Cardiac fibroblast (primary cell): ENCODE data around the gene GATA2.

Experiments used
- DNase-seq, 2 donors: peaks; one replicate each; pipeline versions ENCODE4 v3.0.0 to v3.0.0-alpha.2; 2010; ENCODE audit warnings: low read depth in 2 of 2
- H3K4me3 ChIP-seq, 2 donors: replicated peaks in 1 of 2; 1 replicate in 1 of 2; 2 replicates in 1 of 2; pipeline ENCODE4 v1.5.1; 2011; ENCODE audit warnings: low read depth in 2 of 2, low read length in 2 of 2, mild to moderate bottlenecking in 2 of 2, moderate library complexity in 1 of 2
- TF ChIP-seq, protein P1 (sequence below): IDR thresholded peaks from one replicate; pipeline ENCODE4 v1.5.1; 2011; ENCODE audit warnings: low read depth, mild to moderate bottlenecking, low read length, inconsistent platforms

Gene GATA2

DNA sequence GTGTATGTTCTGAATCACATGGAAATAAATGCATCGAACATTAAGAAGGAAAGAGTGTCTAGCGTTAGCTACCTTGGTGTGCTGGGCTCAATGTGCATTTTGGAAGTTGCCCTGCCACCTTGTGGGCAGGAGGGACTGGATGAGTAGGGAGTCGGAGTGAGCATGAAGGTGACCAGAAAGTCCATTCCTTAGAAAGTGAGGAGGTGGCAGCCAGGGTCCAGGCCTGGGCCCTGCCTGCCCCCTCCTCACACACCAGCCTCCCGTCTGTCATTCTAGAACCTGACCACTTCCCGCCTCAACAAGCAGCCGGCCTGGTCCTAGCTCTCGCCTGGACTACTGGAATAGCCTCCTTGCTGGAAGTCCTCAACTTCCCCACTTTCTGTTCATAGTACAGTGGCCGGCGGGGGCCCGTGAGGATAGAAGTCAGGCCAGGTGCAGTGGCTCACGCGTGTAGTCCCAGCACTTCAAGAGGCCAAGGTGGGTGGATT is 10.2 kb upstream of the GATA2 start:
- DNase-seq = no peak
- TF ChIP-seq, protein P1, sequence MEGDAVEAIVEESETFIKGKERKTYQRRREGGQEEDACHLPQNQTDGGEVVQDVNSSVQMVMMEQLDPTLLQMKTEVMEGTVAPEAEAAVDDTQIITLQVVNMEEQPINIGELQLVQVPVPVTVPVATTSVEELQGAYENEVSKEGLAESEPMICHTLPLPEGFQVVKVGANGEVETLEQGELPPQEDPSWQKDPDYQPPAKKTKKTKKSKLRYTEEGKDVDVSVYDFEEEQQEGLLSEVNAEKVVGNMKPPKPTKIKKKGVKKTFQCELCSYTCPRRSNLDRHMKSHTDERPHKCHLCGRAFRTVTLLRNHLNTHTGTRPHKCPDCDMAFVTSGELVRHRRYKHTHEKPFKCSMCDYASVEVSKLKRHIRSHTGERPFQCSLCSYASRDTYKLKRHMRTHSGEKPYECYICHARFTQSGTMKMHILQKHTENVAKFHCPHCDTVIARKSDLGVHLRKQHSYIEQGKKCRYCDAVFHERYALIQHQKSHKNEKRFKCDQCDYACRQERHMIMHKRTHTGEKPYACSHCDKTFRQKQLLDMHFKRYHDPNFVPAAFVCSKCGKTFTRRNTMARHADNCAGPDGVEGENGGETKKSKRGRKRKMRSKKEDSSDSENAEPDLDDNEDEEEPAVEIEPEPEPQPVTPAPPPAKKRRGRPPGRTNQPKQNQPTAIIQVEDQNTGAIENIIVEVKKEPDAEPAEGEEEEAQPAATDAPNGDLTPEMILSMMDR = peak; percentile 14
- H3K4me3 ChIP-seq = no peak overlapping the region

DNA sequence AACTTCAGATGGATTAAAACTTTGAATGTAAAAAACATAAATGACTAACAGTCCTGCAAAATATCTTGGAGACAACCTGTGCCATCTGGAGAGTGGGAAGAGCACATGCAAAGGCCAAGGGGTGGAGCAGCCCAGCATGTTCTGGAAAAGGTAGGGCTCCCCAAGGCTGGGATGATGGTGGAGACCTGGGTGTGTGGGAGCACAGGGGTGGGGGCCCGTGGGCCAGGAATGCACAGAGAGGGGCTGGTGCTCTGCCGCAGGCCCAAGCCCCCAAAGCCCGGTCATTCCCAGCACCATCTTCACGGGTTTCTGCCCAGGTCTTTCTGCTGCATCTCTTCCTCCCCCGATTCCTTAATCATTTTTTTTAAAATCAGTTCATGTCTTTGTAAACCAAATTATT is 9.7 kb upstream of the GATA2 start:
- TF ChIP-seq, protein P1 = no peak
- H3K4me3 ChIP-seq = no peak overlapping the region
- DNase-seq = no peak

GRCh38 chr3:128501431-128501830 is 8.4 kb upstream of the GATA2 start:
- TF ChIP-seq, protein P1 = no peak
- no peak overlapping the region for H3K4me3 ChIP-seq
- DNase-seq = no peak

DNA sequence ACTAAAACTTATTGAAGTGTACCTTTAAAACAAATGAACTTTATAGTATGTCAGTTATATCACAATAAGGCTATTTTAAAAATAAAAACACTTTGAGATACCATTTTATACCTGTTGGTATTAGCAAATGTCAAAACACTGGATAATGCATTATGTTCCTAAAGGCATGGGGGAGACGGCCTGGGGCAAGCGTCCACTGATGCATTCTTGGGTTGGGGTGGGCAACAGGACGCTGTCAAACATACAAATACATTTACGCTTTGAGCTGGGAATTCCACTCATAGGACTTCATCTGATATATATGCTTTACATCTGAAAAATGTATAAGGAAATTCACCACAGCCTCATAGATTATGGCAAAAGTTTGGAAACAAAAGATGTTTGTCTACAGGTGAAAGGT is 7.6 kb upstream of the GATA2 start:
- DNase-seq = no peak

GRCh38 chr3:128499724-128500275 is 6.8 kb upstream of the GATA2 start:
- TF ChIP-seq, protein P1 = no peak
- peak in 1 of 2 donors; percentile 59 for DNase-seq
- no peak overlapping the region for H3K4me3 ChIP-seq

More for the DNA sequence above, 7.6 kb upstream of the GATA2 start:
- no peak overlapping the region for H3K4me3 ChIP-seq
- TF ChIP-seq, protein P1 = no peak

- TF ChIP-seq, protein P1 = no peak
- H3K4me3 ChIP-seq = no peak overlapping the region
- DNase-seq = no peak
Measured at GRCh38 chr3:128498901-128499530, 6.0 kb upstream of the GATA2 start.

DNA sequence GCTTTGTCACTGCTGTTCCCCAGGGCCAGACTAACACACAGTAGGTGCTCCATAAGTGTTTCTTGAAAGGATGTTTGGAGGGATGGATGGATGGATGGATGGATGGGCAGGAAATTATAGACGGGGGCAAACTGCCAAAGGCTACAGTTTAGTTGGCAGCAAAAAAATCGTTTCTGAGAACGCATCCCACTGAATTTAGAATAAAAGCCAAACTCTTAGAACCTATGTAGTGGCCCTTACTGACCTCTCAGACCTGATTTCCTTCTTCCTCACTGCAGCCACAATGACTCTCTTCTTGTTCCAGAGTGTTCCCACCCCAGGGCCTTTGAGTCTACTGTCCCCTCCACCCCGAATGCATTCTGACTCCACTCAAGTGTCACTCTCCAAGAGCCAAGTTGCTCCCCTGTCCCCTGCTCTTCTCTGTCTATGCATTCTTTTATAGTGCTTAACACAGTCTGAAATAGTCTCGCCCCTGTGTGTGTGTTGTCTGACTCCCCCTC is 5.2 kb upstream of the GATA2 start:
- TF ChIP-seq, protein P1 = no peak
- DNase-seq = no peak
- H3K4me3 ChIP-seq = peak overlapping the region in 1 of 2 donors; percentile 54
